Keratinocyte (primary cell): ENCODE results near the gene TEX22. TPM values are rescaled to one million over a fixed set of nuclear protein-coding genes. Genes with fewer than 3 reads are reported as not detected.

Source experiments
- DNase-seq: peaks from one replicate; pipeline ENCODE4 v3.0.0-alpha.2; 2011; ENCODE audit warnings: low read depth, missing footprints, low spot score
- FAIRE-seq: peaks from 2 replicates; lab custom pipeline; 2011; peaks lifted over from hg19 to GRCh38; lab: Jason Lieb, UNC
- H2AFZ ChIP-seq: 2 replicates; pipeline ENCODE4 v1.6.0; 2012; ENCODE audit warnings: low read length, control low read depth, inconsistent platforms; ENCODE audit not compliant: control insufficient read depth
- H3K27ac ChIP-seq: 2 replicates; pipeline ENCODE4 v1.5.1; 2011; ENCODE audit warnings: low read length; ENCODE audit not compliant: control insufficient read depth, insufficient read depth
- H3K27me3 ChIP-seq: 3 replicates; pipeline ENCODE4 v1.6.0; 2011; ENCODE audit warnings: low read length; ENCODE audit not compliant: control insufficient read depth, insufficient read depth; ENCODE audit errors: extremely low read depth
- H3K36me3 ChIP-seq, 2 experiments: 2 replicates in 1 of 2; 3 replicates in 1 of 2; pipeline ENCODE4 v1.5.1; 2011; ENCODE audit warnings: low read length in 2 of 2, mild to moderate bottlenecking in 1 of 2; ENCODE audit not compliant: control insufficient read depth in 2 of 2, insufficient read depth in 2 of 2; ENCODE audit errors: extremely low read depth in 1 of 2
- H3K4me1 ChIP-seq: 3 replicates; pipeline ENCODE4 v1.5.1; 2011; ENCODE audit warnings: low read length; ENCODE audit not compliant: control insufficient read depth, insufficient read depth; ENCODE audit errors: extremely low read depth
- H3K4me2 ChIP-seq: 3 replicates; pipeline ENCODE4 v1.6.0; 2011; ENCODE audit warnings: low read depth, low read length; ENCODE audit not compliant: control insufficient read depth, insufficient read depth; ENCODE audit errors: extremely low read depth
- H3K4me3 ChIP-seq, 3 experiments: fragments of 200-600 bp in 1 of 3; sonication (generic) in 1 of 3; 2 replicates in 2 of 3; 3 replicates in 1 of 3; pipeline ENCODE4 v1.5.1; 2011 to 2016; ENCODE audit warnings: low read length in 3 of 3, mild to moderate bottlenecking in 3 of 3, control low read depth in 2 of 3, inconsistent platforms in 1 of 3, low read depth in 1 of 3, mixed read lengths in 1 of 3, mixed run types in 1 of 3, moderate library complexity in 1 of 3; ENCODE audit not compliant: control insufficient read depth in 2 of 3, insufficient read depth in 2 of 3; ENCODE audit errors: extremely low read depth in 1 of 3
- H3K79me2 ChIP-seq: 2 replicates; pipeline ENCODE4 v1.6.0; 2012; ENCODE audit warnings: low read length; ENCODE audit not compliant: control insufficient read depth, insufficient read depth
- H3K9ac ChIP-seq: 3 replicates; pipeline ENCODE4 v1.6.0; 2011; ENCODE audit warnings: low read length; ENCODE audit not compliant: control insufficient read depth, insufficient read depth; ENCODE audit errors: extremely low read depth
- H3K9me1 ChIP-seq: 3 replicates; pipeline ENCODE4 v1.6.0; 2011; ENCODE audit warnings: low read length; ENCODE audit not compliant: control insufficient read depth, insufficient read depth; ENCODE audit errors: extremely low read depth
- H3K9me3 ChIP-seq: 2 replicates; pipeline ENCODE4 v1.5.1; 2012; ENCODE audit warnings: low read depth, low read length; ENCODE audit not compliant: control insufficient read depth
- H4K20me1 ChIP-seq: 3 replicates; pipeline ENCODE4 v1.6.0; 2011; ENCODE audit warnings: low read length; ENCODE audit not compliant: control insufficient read depth, insufficient read depth; ENCODE audit errors: extremely low read depth
- EZH2 ChIP-seq: IDR thresholded peaks from one replicate; pipeline ENCODE4 v1.6.1; 2012; ENCODE audit warnings: inconsistent platforms, mild to moderate bottlenecking, low read length, moderate library complexity
- dilution Hi-C: fragments of 300-500 bp; cut with MboI; formaldehyde crosslinking; loops from one replicate; pipeline ENCODE4 v1.7.0; 2020; ENCODE audit warnings: low sequenced_read_pairs; ENCODE audit not compliant: extremely low pct_ligation_motif_present
- polyA plus RNA-seq, 5 experiments: library from polyadenylated mRNA; depleted of rRNA in 3 of 5; stranded (reverse) in 3 of 5; stranded (forward) in 1 of 5; unstranded in 1 of 5; fragments of >200 nt; gene quantifications; 1 replicate in 1 of 5; 2 replicates in 3 of 5; 3 replicates in 1 of 5; pipeline versions ENCODE4 v1.2.1 to v1.2.3, GENCODE V29; 2011 to 2012; ENCODE audit warnings: missing spikeins in 2 of 5, low read depth in 1 of 5, low replicate concordance in 1 of 5
- TF ChIP-seq, protein P1 (sequence below), 3 experiments: IDR thresholded peaks in 1 of 3; conservative IDR thresholded peaks in 1 of 3; optimal IDR thresholded peaks in 1 of 3; 2 replicates in 2 of 3; 3 replicates in 1 of 3; pipeline versions ENCODE3 to v1.5.1; 2011; ENCODE audit warnings: low read length in 3 of 3, mild to moderate bottlenecking in 3 of 3, moderate library complexity in 2 of 3, control low read depth in 1 of 3, inconsistent platforms in 1 of 3; ENCODE audit not compliant: insufficient read depth in 2 of 3; ENCODE audit errors: extremely low read depth in 1 of 3

Gene TEX22
- polyA plus RNA-seq, 1 donor (not counting 4 experiments of a cell fraction or from before 2014, with no cell fraction given): 0.03 TPM

DNA sequence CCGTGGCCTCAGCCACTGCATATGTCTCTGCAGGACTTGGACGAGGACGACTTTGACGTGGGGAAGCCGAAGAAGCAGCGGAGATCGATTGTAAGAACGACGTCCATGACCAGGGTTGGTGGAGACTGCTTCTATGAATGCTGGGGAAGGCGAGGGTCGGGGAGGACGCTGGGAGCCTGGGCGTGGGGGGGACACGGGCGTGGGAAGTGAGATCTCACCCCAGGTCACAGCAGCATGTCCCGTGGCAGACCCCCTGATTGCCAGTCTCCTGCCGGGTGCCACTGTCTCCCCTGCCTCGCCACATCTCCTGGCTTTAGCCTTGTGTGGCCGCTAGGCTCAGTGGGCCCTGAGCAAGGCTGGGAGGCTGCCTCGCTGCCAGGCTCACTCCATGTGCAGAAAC, 29.9 kb upstream of the TEX22 start:
- no peak for DNase-seq
- no peak for FAIRE-seq

GRCh38 chr14:105368910-105369652, 29.3 kb upstream of the TEX22 start:
- TF ChIP-seq EZH2: no peak
- TF ChIP-seq, protein P1, sequence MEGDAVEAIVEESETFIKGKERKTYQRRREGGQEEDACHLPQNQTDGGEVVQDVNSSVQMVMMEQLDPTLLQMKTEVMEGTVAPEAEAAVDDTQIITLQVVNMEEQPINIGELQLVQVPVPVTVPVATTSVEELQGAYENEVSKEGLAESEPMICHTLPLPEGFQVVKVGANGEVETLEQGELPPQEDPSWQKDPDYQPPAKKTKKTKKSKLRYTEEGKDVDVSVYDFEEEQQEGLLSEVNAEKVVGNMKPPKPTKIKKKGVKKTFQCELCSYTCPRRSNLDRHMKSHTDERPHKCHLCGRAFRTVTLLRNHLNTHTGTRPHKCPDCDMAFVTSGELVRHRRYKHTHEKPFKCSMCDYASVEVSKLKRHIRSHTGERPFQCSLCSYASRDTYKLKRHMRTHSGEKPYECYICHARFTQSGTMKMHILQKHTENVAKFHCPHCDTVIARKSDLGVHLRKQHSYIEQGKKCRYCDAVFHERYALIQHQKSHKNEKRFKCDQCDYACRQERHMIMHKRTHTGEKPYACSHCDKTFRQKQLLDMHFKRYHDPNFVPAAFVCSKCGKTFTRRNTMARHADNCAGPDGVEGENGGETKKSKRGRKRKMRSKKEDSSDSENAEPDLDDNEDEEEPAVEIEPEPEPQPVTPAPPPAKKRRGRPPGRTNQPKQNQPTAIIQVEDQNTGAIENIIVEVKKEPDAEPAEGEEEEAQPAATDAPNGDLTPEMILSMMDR (optimal IDR thresholded peaks at IDR 0.05 in 1 of 3, IDR thresholded peaks at IDR 0.05 in 1 of 3, conservative IDR thresholded peaks at IDR 0.05 in 1 of 3; ENCODE audit: extremely low read depth in 1 of 3, insufficient read depth in 2 of 3, low read length in 3 of 3): no peak
- Histone ChIP-seq H3K9me3 (no peaks in the 10 kb centered on the region), H3K9me1 (peaks cover 4% of the 10 kb centered on the region), H3K4me2 (no peak overlapping the region), H3K79me2 (no peaks in the 10 kb centered on the region), H3K36me3 (no peaks in the 10 kb centered on the region), H4K20me1 (peaks cover 5% of the 10 kb centered on the region), H3K27me3 (no peaks in the 10 kb centered on the region), H3K4me1 (peaks cover 4% of the 10 kb centered on the region), H2AFZ (no peak overlapping the region), H3K4me3 (no peak overlapping the region), H3K27ac (no peak overlapping the region), H3K9ac (no peak overlapping the region)
- FAIRE-seq (no peak), DNase-seq (no peak)
- dilution Hi-C loops: no loop called here

More for the DNA sequence above, 29.9 kb upstream of the TEX22 start:
- Histone ChIP-seq H3K36me3 (no peaks in the 10 kb centered on the region), H3K9ac (no peak overlapping the region), H3K9me3 (no peaks in the 10 kb centered on the region), H3K79me2 (no peaks in the 10 kb centered on the region), H3K4me2 (no peak overlapping the region), H2AFZ (no peak overlapping the region), H4K20me1 (peaks cover 5% of the 10 kb centered on the region), H3K4me1 (peaks cover 4% of the 10 kb centered on the region), H3K27ac (no peak overlapping the region), H3K27me3 (no peaks in the 10 kb centered on the region), H3K9me1 (peaks cover 4% of the 10 kb centered on the region), H3K4me3 (no peak overlapping the region)
- TF ChIP-seq, protein P1 (optimal IDR thresholded peaks at IDR 0.05 in 1 of 3, IDR thresholded peaks at IDR 0.05 in 1 of 3, conservative IDR thresholded peaks at IDR 0.05 in 1 of 3; ENCODE audit: extremely low read depth in 1 of 3, insufficient read depth in 2 of 3, low read length in 3 of 3): no peak
- TF ChIP-seq EZH2: no peak
- dilution Hi-C loops: no loop called here
